ENCODE results near the gene GFRA1. TPM values are rescaled to one million over a fixed set of nuclear protein-coding genes. Genes with fewer than 3 reads are reported as not detected.

Gene GFRA1
- total and polyA plus RNA-seq, 2 of the 8 experiments (the other 6 are each of a cell fraction or from before 2014, with no cell fraction given): 1.1 to 2.0 TPM

- TF ChIP-seq CREB1 (IDR thresholded peaks at IDR 0.05) (no peak), SIRT6 (IDR thresholded peaks at IDR 0.05; ENCODE audit: low read length) (no peak), JUND (IDR thresholded peaks at IDR 0.05; ENCODE audit: low read length) (no peak), YY1 (IDR thresholded peaks at IDR 0.05; ENCODE audit: low read depth, low read length) (no peak)
These were observed 21.2 kb downstream of the GFRA1 start (continued) for GRCh38 chr10:116251602-116252395.
